ENCODE data around the gene TMOD1. TPM values are rescaled to one million over a fixed set of nuclear protein-coding genes. Genes with fewer than 3 reads are reported as not detected.

The TMOD1 gene
- total RNA-seq, 4 donors from 2014 or later, result 82.3 to 202 (median 175) TPM

GRCh38 chr9:97545486-97545885 lies 44.0 kb downstream of the TMOD1 start:
- no peak overlapping the region for H3K4me3 ChIP-seq

GRCh38 chr9:97547098-97547829 lies 45.8 kb downstream of the TMOD1 start:
- ATAC-seq, result peak; percentile 35 to 57
- peak in 1 of 2 donors; percentile 9 for DNase-seq
- Histone ChIP-seq H3K27me3 (no peaks in the 10 kb centered on the region), H3K36me3 (peaks cover 0 to 27% of the 10 kb centered on the region in 2 donors), H3K4me3 (no peak overlapping the region), H3K4me1 (peaks cover 12 to 24% of the 10 kb centered on the region in 2 donors), H3K9me3 (no peaks in the 10 kb centered on the region), H3K27ac (peak overlapping the region in 3 of 4 donors; percentile 36 to 67 (median 53))
- in situ Hi-C loops (cut with MboI; ENCODE audit: low sequenced_read_pairs in 4 of 4) (no loop called here), intact Hi-C loops (cut with DNase I; ENCODE audit: low total_unique reads) (no loop called here)
- TF ChIP-seq POLR2A (IDR thresholded peaks at IDR 0.05), result no peak
- TF ChIP-seq CTCF (IDR thresholded peaks at IDR 0.05 in 4 of 5, conservative IDR thresholded peaks at IDR 0.05 in 1 of 5), result no peak

More at GRCh38 chr9:97545486-97545885, 44.0 kb downstream of the TMOD1 start:
- in situ Hi-C loops (cut with MboI; ENCODE audit: low sequenced_read_pairs in 4 of 4) (no loop called here), intact Hi-C loops (cut with DNase I; ENCODE audit: low total_unique reads) (no loop called here)
- ATAC-seq (peak; percentile 29 to 70), DNase-seq (peak in 1 of 2 donors; percentile 36)
- Histone ChIP-seq H3K27me3 (no peaks in the 10 kb centered on the region), H3K9me3 (no peaks in the 10 kb centered on the region), H3K36me3 (peaks cover 0 to 27% of the 10 kb centered on the region in 2 donors), H3K27ac (peak overlapping the region; percentile 36 to 67 (median 62)), H3K4me1 (peaks cover 19 to 24% of the 10 kb centered on the region in 2 donors)
- no peak for TF ChIP-seq CTCF (IDR thresholded peaks at IDR 0.05 in 4 of 5, conservative IDR thresholded peaks at IDR 0.05 in 1 of 5)

GRCh38 chr9:97548379-97548778 lies 46.9 kb downstream of the TMOD1 start:
- ATAC-seq (no peak), DNase-seq (no peak)
- Histone ChIP-seq H3K27me3 (no peaks in the 10 kb centered on the region), H3K4me3 (no peak overlapping the region), H3K4me1 (peaks cover 12 to 21% of the 10 kb centered on the region in 2 donors), H3K36me3 (peaks cover 0 to 34% of the 10 kb centered on the region in 2 donors), H3K27ac (peak overlapping the region in 2 of 4 donors; percentile 35 to 67), H3K9me3 (no peaks in the 10 kb centered on the region)
- in situ Hi-C loops (cut with MboI; ENCODE audit: low sequenced_read_pairs in 4 of 4), result no loop called here
- intact Hi-C loops (cut with DNase I; ENCODE audit: low total_unique reads), result no loop called here
- TF ChIP-seq POLR2A (IDR thresholded peaks at IDR 0.05) (no peak), CTCF (IDR thresholded peaks at IDR 0.05 in 4 of 5, conservative IDR thresholded peaks at IDR 0.05 in 1 of 5) (no peak)

- Histone ChIP-seq H3K4me1 (peaks cover 12 to 18% of the 10 kb centered on the region in 2 donors), H3K4me3 (no peak overlapping the region), H3K27ac (peak overlapping the region in 1 of 4 donors; percentile 54), H3K36me3 (peaks cover 0 to 40% of the 10 kb centered on the region in 2 donors), H3K9me3 (no peaks in the 10 kb centered on the region), H3K27me3 (no peaks in the 10 kb centered on the region)
- intact Hi-C loops (cut with DNase I; ENCODE audit: low total_unique reads) (no loop called here), in situ Hi-C loops (cut with MboI; ENCODE audit: low sequenced_read_pairs in 4 of 4) (no loop called here)
- no peak for TF ChIP-seq POLR2A (IDR thresholded peaks at IDR 0.05)
- no peak for TF ChIP-seq CTCF (IDR thresholded peaks at IDR 0.05 in 4 of 5, conservative IDR thresholded peaks at IDR 0.05 in 1 of 5)
- DNase-seq (peak in 1 of 2 donors; percentile 5), ATAC-seq (no peak)
These were observed 47.5 kb downstream of the TMOD1 start for GRCh38 chr9:97548819-97549540.

Data from gastrocnemius medialis (tissue), 4 donors.